B cell (primary cell): ENCODE data around the gene NFATC2. TPM values are rescaled to one million over a fixed set of nuclear protein-coding genes. Genes with fewer than 3 reads are reported as not detected.

Experiments
- ATAC-seq: fragments of 200-7000 bp; cut with Tn5 transposase; one replicate; pipeline ENCODE4 v1.10.0; 2021; ENCODE audit warnings: low read depth, mild to moderate bottlenecking, moderate number of reproducible peaks, moderate library complexity
- CTCF ChIA-PET: fragments of 350-600 bp; sonication (Branson Sonifier 250); formaldehyde crosslinking; loops from one replicate; lab custom pipeline; 2021; ENCODE audit warnings: antibody characterized with exemption, inconsistent platforms; lab: Charles Lee
- POLR2A ChIA-PET: fragments of 350-600 bp; sonication (Branson Sonifier 250); formaldehyde crosslinking; loops from one replicate; lab custom pipeline; 2021; ENCODE audit warnings: antibody characterized with exemption; lab: Charles Lee
- DNase-seq: peaks from one replicate; pipeline ENCODE4 v3.0.0; 2013
- H2AFZ ChIP-seq: 2 replicates; pipeline ENCODE4 v1.6.1; 2012; ENCODE audit warnings: mild to moderate bottlenecking, low read depth, low read length; ENCODE audit not compliant: insufficient read depth, poor library complexity, severe bottlenecking
- H3K27ac ChIP-seq, 2 donors: 1 replicate in 1 of 2; 2 replicates in 1 of 2; pipeline ENCODE4 v1.5.1; 2012 to 2013; ENCODE audit warnings: low read length in 2 of 2, mild to moderate bottlenecking in 2 of 2, moderate library complexity in 1 of 2
- H3K27me3 ChIP-seq, 4 experiments: fragments of 200-600 bp in 1 of 4; sonication (generic) in 1 of 4; replicated peaks in 1 of 4; 1 replicate in 2 of 4; 2 replicates in 2 of 4; pipeline versions ENCODE4 v1.6.1 to v1.7.0; 2013 to 2016; ENCODE audit warnings: low read length in 3 of 4, mild to moderate bottlenecking in 2 of 4, mixed read lengths in 1 of 4, moderate library complexity in 1 of 4; ENCODE audit not compliant: insufficient read depth in 4 of 4, control insufficient read depth in 3 of 4; ENCODE audit errors: control extremely low read depth in 1 of 4
- H3K36me3 ChIP-seq, 2 experiments: replicated peaks in 1 of 2; 1 replicate in 1 of 2; 2 replicates in 1 of 2; pipeline versions ENCODE4 v1.6.1 to v1.7.1; 2013; ENCODE audit warnings: low read length in 1 of 2; ENCODE audit not compliant: insufficient read depth in 2 of 2, control insufficient read depth in 1 of 2; ENCODE audit errors: control extremely low read depth in 1 of 2, extremely low read depth in 1 of 2
- H3K4me1 ChIP-seq, 2 donors: fragments of 200-600 bp in 1 of 2; sonication (generic) in 1 of 2; 1 replicate in 1 of 2; 2 replicates in 1 of 2; pipeline versions ENCODE4 v1.5.1 to v1.6.1; 2013 to 2017; ENCODE audit warnings: low read length in 2 of 2; ENCODE audit not compliant: control insufficient read depth in 2 of 2, insufficient read depth in 2 of 2
- H3K4me2 ChIP-seq: replicated peaks from 2 replicates; pipeline ENCODE3; 2012; ENCODE audit warnings: mild to moderate bottlenecking, low read depth, low read length; ENCODE audit not compliant: poor library complexity, severe bottlenecking
- H3K4me3 ChIP-seq, 5 experiments: fragments of 200-600 bp in 1 of 5; sonication (generic) in 1 of 5; 1 replicate in 3 of 5; 2 replicates in 2 of 5; pipeline versions ENCODE4 v1.5.1 to v1.7.0; 2011 to 2016; ENCODE audit warnings: low read length in 4 of 5, mild to moderate bottlenecking in 4 of 5, low read depth in 2 of 5, control low read depth in 1 of 5, moderate library complexity in 1 of 5; ENCODE audit not compliant: insufficient read depth in 1 of 5; ENCODE audit errors: control extremely low read depth in 1 of 5, extremely low read depth in 1 of 5
- H3K79me2 ChIP-seq: fragments of 200-600 bp; sonication (generic); one replicate; pipeline ENCODE4 v1.6.0; 2016; ENCODE audit warnings: low read length; ENCODE audit not compliant: control insufficient read depth, insufficient read depth
- H3K9ac ChIP-seq: fragments of 200-600 bp; sonication (generic); 2 replicates; pipeline ENCODE4 v1.6.1; 2017; ENCODE audit warnings: mild to moderate bottlenecking, low read length, moderate library complexity
- H3K9me3 ChIP-seq, 3 donors: one replicate each; pipeline versions ENCODE4 v1.6.1 to v1.7.1; 2013; ENCODE audit warnings: low read length in 2 of 3; ENCODE audit not compliant: control insufficient read depth in 2 of 3, insufficient read depth in 1 of 3; ENCODE audit errors: control extremely low read depth in 1 of 3
- H4K20me1 ChIP-seq: 2 replicates; pipeline ENCODE4 v1.6.0; 2012; ENCODE audit warnings: mild to moderate bottlenecking, low read length; ENCODE audit not compliant: insufficient read depth, control insufficient read depth, poor library complexity, severe bottlenecking
- H3K27ac Mint-ChIP-seq: one replicate; pipeline ENCODE4 v1.8.0; 2021; ENCODE audit warnings: mixed read lengths
- H3K27me3 Mint-ChIP-seq: one replicate; pipeline ENCODE4 v1.8.0; 2021; ENCODE audit warnings: mixed read lengths
- H3K4me1 Mint-ChIP-seq: one replicate; pipeline ENCODE4 v1.8.0; 2021; ENCODE audit warnings: mixed read lengths
- H3K4me3 Mint-ChIP-seq: one replicate; pipeline ENCODE4 v1.8.0; 2021; ENCODE audit warnings: mixed read lengths
- H3K9me3 Mint-ChIP-seq: one replicate; pipeline ENCODE4 v1.8.0; 2022; ENCODE audit warnings: mixed read lengths; ENCODE audit not compliant: insufficient read depth
- CTCF ChIP-seq: fragments of 200-600 bp; IDR thresholded peaks from one replicate; pipeline ENCODE4 v1.8.0; 2022; ENCODE audit warnings: antibody characterized with exemption, mild to moderate bottlenecking
- EZH2 ChIP-seq: IDR thresholded peaks from 2 replicates; pipeline ENCODE4 v1.6.1; 2012; ENCODE audit warnings: borderline replicate concordance, low read depth, mild to moderate bottlenecking, moderate library complexity, low read length; ENCODE audit not compliant: insufficient read depth, poor library complexity, severe bottlenecking
- WGBS: methylation state at CpG from one replicate; pipeline ENCODE4 v1.1.5; 2013; ENCODE audit warnings: missing lambda C conversion rate; ENCODE audit not compliant: insufficient coverage; 5-methylcytosine and 5-hydroxymethylcytosine counted together
- intact Hi-C: fragments of 100-400 bp; cut with micrococcal nuclease; formaldehyde crosslinking; loops from one replicate; pipeline ENCODE4 v1.10.0; 2022
- polyA plus RNA-seq: library from polyadenylated mRNA; depleted of rRNA; stranded (reverse); fragments of >200 nt; gene quantifications from 2 replicates; pipeline ENCODE4 v1.2.3, GENCODE V29; 2012
- total RNA-seq, 2 donors: library from RNA; stranded (reverse); fragments of 120-200 nt in 1 of 2; gene quantifications; 1 replicate in 1 of 2; 2 replicates in 1 of 2; pipeline versions ENCODE4 v1.2.3 to v1.2.4, GENCODE V29; 2013 to 2022

Gene NFATC2
- total and polyA plus RNA-seq, 2 donors (not counting 1 experiment from before 2014, with no cell fraction given): 10.1 to 38.0 TPM

DNA sequence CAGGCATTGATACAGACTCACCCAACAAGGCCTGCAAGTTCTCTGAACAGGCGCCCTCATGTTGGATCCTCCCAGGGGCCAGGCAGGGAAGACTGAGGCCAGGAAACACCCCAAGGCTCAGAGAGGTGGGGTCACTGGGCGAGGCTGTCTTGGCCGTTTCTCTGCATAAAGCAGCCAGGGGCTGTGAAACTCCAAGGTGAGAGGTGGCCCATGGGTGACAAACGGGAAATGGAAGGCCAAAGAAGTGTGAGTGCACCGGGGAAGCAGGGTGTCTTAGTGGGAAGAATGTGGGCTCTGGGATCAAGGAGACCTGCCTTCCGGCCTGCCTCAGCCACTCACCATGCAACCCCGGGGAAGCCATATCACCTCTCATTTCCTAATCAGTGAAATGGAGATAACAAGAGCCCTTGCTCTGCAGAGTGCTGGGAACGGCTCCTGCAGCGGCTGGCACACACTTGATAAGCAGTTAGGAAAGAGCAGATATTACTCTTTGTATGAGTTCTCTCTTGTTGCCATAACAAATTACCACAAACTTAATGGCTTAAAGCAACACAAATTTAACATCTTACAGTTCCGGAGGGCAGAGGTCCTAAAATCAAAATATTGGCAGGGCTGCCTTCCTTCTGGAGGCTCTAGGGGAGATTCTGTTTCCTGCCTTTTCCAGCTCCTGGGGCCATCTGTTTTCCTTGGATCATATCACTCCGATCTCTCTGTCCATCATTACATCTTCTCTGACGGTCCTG, 168.6 kb downstream of the NFATC2 start:
- Histone ChIP-seq H4K20me1 (no peaks in the 10 kb centered on the region), H3K4me1 (peaks cover 0 to 6% of the 10 kb centered on the region in 2 donors), H2AFZ (no peak overlapping the region), H3K4me2 (no peak overlapping the region), H3K36me3 (no peaks in the 10 kb centered on the region), H3K4me3 (no peak overlapping the region), H3K9ac (no peak overlapping the region), H3K79me2 (no peaks in the 10 kb centered on the region), H3K27me3 (no peaks in the 10 kb centered on the region), H3K27ac (no peak overlapping the region), H3K9me3 (peaks cover 0 to 3% (median 0%) of the 10 kb centered on the region in 3 donors)
- peaks cover 4% of the 10 kb centered on the region for H3K27me3 Mint-ChIP-seq
- TF ChIP-seq CTCF: no peak
- TF ChIP-seq EZH2: no peak
- WGBS: 91% methylated on average over 7 of the region's 12 CpGs
- intact Hi-C loops: no loop called here
- H3K4me1 Mint-ChIP-seq: peaks cover 5% of the 10 kb centered on the region
- no peak overlapping the region for H3K4me3 Mint-ChIP-seq
- no peaks in the 10 kb centered on the region for H3K9me3 Mint-ChIP-seq
- ChIA-PET CTCF (interaction anchor here (0.9 to 7.9 kb wide), 7 partner anchors 9 to 387 kb away, joined by 3 to 117 read pairs (median 12); no protein-coding TSS in a partner anchor), POLR2A (interaction anchor here (1.1 kb wide), 1 partner anchor 221 kb away, joined by 6 read pairs; no protein-coding TSS in a partner anchor)
- ATAC-seq (no peak), DNase-seq (no peak)
- no peak overlapping the region for H3K27ac Mint-ChIP-seq

GRCh38 chr20:51372966-51373365, 169.6 kb downstream of the NFATC2 start:
- CTCF ChIA-PET: interaction anchor here (0.6 to 7.9 kb wide), 23 partner anchors 8 to 386 kb away, joined by 3 to 117 read pairs (median 4); partner anchors contain the start of gene NFATC2
- no peak overlapping the region for H3K4me3 Mint-ChIP-seq
- H3K27me3 ChIP-seq: peaks cover 0 to 2% (median 0%) of the 10 kb centered on the region in 4 experiments
- H3K9me3 Mint-ChIP-seq: no peaks in the 10 kb centered on the region
- peaks cover 0 to 2% (median 0%) of the 10 kb centered on the region in 3 donors for H3K9me3 ChIP-seq
- POLR2A ChIA-PET: no interaction called here
- 63% methylated on average over 7 of the region's 7 CpGs for WGBS
- no peaks in the 10 kb centered on the region for H3K36me3 ChIP-seq
- no peak overlapping the region for H3K4me2 ChIP-seq
- H3K9ac ChIP-seq: no peak overlapping the region
- H3K27ac ChIP-seq: no peak overlapping the region
- peaks cover 3% of the 10 kb centered on the region for H3K4me1 Mint-ChIP-seq
- ATAC-seq: no peak
- H3K4me3 ChIP-seq: no peak overlapping the region
- no peak overlapping the region for H2AFZ ChIP-seq
- H3K27me3 Mint-ChIP-seq: peaks cover 4% of the 10 kb centered on the region
- DNase-seq: no peak
- no peaks in the 10 kb centered on the region for H3K79me2 ChIP-seq
- no peaks in the 10 kb centered on the region for H4K20me1 ChIP-seq
- intact Hi-C loops: loop anchor here (1.0 kb wide), 2 partner anchors 222 to 251 kb away; no protein-coding TSS in a partner anchor
- no peak overlapping the region for H3K27ac Mint-ChIP-seq
- no peak for TF ChIP-seq EZH2
- TF ChIP-seq CTCF: no peak
- H3K4me1 ChIP-seq: peaks cover 0 to 6% of the 10 kb centered on the region in 2 donors
